Activated CD4-positive, CD25-positive, alpha-beta regulatory T cell treated with anti-CD3 and anti-CD28 coated beads, Interleukin-2, amount 50 U/mL, for 16 hours (primary cell): ENCODE data around the gene RECK.
"Not testable (repeated sequence)": the region's sequence is repeated elsewhere in the genome, so short reads cannot be mapped to it uniquely, and the experiment has no call there.

Experiments
- DNase-seq: peaks from one replicate; pipeline ENCODE4 v3.0.0-alpha.2; 2020; ENCODE audit warnings: low read depth, low spot score

RECK gene

GRCh38 chr9:36116593-36116992 lies 79.9 kb downstream of the RECK start:
- no peak for DNase-seq

- DNase-seq, result no peak
Measured at GRCh38 chr9:36118201-36118600, 81.5 kb downstream of the RECK start.

GRCh38 chr9:36118706-36119105 lies 82.0 kb downstream of the RECK start:
- DNase-seq, result no peak

GRCh38 chr9:36119476-36119875 lies 82.8 kb downstream of the RECK start:
- no peak for DNase-seq

GRCh38 chr9:36120705-36121104 lies 84.0 kb downstream of the RECK start:
- DNase-seq, result no peak

- DNase-seq, result no peak
Measured at GRCh38 chr9:36121971-36122370, 85.3 kb downstream of the RECK start.

- no peak for DNase-seq
Measured at GRCh38 chr9:36123515-36123914, 86.8 kb downstream of the RECK start.

GRCh38 chr9:36125062-36125855 lies 88.5 kb downstream of the RECK start:
- DNase-seq, result no peak

- no peak for DNase-seq
Measured at GRCh38 chr9:36126016-36126730, 89.5 kb downstream of the RECK start.

- no peak for DNase-seq
Measured at GRCh38 chr9:36127652-36128244, 91.0 kb downstream of the RECK start.

- no peak for DNase-seq
Measured at GRCh38 chr9:36128349-36128748, 91.6 kb downstream of the RECK start.

- DNase-seq, result no peak
Measured at GRCh38 chr9:36129139-36129538, 92.4 kb downstream of the RECK start.

- not testable (repeated sequence) for DNase-seq
Measured at GRCh38 chr9:36131666-36132065, 95.0 kb downstream of the RECK start.

- DNase-seq, result no peak
Measured at GRCh38 chr9:36132086-36132485, 95.4 kb downstream of the RECK start.

GRCh38 chr9:36134761-36135505 lies 98.2 kb downstream of the RECK start:
- DNase-seq, result no peak

GRCh38 chr9:36135741-36136271 lies 99.1 kb downstream of the RECK start:
- no peak for DNase-seq

- DNase-seq, result peak; percentile 58
Measured at GRCh38 chr9:36136272-36136893, 99.7 kb downstream of the RECK start, which contains the start of gene GLIPR2. GLIPR2 (plus strand) TSS chr9:36136733; CDS start chr9:36136779, 46 bp downstream.

- no peak for DNase-seq
Measured at GRCh38 chr9:36136894-36137391, 100.2 kb downstream of the RECK start.

GRCh38 chr9:36137392-36138004 lies 100.8 kb downstream of the RECK start:
- DNase-seq, result no peak

- no peak for DNase-seq
Measured at GRCh38 chr9:36138496-36138895, 101.8 kb downstream of the RECK start.
